SIG-M5 treated with dmso at 0.1 percent for 504 hours (cell line): ENCODE measurements around the gene SNRNP70.
A peak's percentile ranks its signal among the peaks of the same experiment; 100 is the strongest.

ENCODE experiments used
- DNase-seq: peaks from one replicate; lab custom pipeline; 2025; ENCODE audit not compliant: unreplicated experiment; lab: John Stamatoyannopoulos, UW

Gene SNRNP70

DNA sequence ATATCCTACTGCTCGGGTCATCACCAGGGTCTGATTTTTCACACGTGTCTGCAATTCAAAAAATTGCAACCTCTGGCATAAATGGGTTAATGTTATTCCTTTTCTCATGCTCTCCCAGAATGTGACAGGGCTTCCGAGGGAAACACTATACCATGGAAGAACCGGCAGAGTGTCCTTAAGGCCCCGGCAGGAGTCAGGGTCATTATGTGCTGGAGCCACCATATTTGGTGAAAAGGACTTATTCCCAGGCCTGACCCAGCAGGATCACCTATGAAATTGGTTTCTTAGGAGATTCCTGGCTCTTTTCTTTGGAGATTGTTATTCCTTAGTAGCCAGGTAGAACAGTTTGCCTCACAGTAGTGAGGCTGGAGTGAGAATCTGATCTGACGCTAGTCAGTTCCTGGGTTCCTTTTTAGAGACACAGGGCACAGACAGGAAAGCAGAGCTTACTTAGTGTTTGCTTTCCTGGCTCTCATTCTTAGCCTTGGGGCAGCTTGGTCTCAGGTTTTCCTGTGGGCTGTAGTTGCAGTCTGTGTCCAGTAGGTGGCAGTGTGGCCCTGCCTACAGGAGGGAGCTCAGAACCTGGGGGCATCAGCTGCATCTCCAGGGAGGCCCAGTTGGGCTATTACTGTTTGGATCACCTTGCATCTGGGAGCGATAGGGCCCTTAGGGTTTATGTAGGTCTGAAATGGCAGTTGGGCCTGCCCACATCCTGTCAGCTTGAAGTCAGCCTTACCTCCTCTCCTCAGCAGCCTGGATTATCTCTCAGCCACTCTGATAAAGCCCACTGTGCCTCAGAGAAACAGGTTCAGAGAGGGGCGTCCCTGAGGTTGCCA lies 12.4 kb downstream of the SNRNP70 start:
- peak; percentile 82 for DNase-seq

DNA sequence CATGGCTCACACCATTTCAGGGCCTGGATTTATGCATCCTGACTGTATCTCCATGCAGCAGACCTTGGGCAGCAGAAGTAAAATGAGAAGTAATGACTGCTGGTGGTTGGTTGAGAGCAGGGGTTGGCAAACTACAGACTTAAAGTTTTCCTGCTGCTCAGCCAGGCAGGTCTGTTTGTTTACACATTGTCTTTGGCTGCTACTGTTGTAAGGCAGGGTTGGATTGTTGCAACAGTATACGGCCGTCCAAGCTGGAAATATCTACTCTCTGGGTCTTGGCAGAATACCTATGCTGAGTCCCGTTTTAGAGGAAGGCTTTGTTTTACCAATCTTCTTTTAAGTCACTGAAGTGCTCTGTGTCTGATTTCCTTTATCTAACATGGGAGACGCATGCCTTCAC lies 13.5 kb downstream of the SNRNP70 start:
- no peak for DNase-seq

DNA sequence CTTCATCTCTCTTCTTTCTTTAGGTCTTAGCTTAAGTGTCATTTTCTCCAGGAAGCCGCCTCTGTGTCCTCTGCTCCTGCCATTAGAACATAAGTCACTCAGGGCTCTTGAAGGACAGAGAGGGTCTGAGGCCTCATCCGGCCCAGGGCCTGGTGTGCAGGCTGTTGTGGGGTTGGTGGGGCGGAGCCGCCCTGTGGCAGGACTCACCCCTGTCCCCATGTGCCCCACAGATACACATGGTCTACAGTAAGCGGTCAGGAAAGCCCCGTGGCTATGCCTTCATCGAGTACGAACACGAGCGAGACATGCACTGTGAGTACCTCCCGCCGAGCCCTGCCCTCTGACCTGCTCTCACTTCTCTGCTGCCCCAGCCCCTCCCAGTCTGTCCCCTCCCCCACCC lies 15.9 kb downstream of the SNRNP70 start:
- DNase-seq = no peak

DNA sequence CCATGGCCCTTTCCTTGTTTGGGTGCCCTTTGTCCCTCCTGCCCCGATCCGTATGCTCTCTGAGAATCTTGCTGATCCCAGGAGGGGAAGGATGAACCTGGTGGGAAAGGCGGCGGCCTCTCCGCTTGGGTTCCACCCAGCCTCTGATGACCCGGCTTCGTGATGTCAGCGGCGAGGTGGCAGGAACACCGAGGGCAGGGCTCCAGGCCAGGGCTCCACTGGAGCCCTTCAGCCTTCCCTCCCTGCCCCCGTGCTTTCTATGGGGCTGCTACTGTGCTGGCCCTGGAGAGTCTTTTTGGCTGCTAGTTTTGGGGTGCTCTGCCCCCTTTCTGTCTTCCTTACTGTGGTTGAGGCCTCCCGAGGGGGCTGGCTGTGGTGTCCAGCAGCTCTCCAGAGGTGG lies 17.1 kb downstream of the SNRNP70 start:
- no peak for DNase-seq

- DNase-seq = no peak
Measured at GRCh38 chr19:49103331-49104085, 18.3 kb downstream of the SNRNP70 start.

GRCh38 chr19:49104229-49104864 lies 19.1 kb downstream of the SNRNP70 start:
- no peak for DNase-seq

DNA sequence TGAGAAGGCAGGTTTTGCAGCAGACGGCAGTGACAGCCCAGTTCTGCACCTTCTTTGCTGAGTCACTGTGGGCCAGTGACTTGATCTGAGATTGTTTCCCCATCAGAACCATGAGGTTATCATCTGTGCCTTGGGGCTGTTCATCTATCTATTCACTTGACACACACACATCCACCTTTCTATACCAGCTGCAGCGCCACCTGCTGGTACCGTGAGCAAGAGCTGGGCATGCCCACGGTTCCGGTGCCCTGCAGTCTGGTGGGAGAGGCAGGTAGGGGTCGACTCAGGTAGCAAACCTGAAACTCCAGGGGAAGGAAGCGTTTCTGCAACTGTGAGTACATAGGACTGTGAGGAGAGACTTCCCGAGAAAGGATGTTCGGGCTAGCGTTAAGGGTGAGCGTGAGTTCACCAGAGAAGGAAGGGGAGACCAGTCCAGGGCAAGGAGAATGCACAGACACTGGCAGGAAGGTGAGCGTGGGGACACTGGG lies 21.4 kb downstream of the SNRNP70 start:
- DNase-seq = peak; percentile 31

DNA sequence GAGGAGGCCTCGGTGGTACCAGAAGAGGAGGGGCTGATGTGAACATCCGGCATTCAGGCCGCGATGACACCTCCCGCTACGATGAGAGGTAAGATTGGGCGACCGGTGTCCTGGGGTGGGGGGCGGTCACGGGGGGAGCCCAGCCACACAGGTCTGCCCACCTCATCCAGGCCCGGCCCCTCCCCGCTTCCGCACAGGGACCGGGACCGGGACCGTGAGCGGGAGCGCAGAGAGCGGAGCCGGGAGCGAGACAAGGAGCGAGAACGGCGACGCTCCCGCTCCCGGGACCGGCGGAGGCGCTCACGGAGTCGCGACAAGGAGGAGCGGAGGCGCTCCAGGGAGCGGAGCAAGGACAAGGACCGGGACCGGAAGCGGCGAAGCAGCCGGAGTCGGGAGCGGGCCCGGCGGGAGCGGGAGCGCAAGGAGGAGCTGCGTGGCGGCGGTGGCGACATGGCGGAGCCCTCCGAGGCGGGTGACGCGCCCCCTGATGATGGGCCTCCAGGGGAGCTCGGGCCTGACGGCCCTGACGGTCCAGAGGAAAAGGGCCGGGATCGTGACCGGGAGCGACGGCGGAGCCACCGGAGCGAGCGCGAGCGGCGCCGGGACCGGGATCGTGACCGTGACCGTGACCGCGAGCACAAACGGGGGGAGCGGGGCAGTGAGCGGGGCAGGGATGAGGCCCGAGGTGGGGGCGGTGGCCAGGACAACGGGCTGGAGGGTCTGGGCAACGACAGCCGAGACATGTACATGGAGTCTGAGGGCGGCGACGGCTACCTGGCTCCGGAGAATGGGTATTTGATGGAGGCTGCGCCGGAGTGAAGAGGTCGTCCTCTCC lies 22.6 kb downstream of the SNRNP70 start:
- DNase-seq = no peak

DNA sequence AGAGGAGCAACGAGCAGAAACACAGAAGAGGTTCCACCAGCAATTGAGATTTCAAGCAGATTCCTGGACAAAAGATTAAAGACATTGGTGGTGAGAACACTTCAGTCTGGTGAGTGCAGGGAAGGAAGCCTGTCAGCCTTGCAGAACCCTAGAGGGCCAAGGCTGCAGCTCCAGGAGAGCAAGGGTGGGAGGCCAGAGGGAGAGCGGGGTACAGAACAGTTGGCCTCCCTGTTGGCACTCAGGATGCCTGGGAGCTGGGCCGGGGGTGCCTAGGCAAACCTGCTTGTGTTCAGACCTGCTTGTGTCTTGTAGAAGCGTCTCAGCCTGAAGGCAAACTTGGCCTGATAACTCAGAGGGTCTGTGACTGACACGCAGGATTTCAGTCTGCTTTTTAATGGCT lies 23.8 kb downstream of the SNRNP70 start:
- DNase-seq = no peak

DNA sequence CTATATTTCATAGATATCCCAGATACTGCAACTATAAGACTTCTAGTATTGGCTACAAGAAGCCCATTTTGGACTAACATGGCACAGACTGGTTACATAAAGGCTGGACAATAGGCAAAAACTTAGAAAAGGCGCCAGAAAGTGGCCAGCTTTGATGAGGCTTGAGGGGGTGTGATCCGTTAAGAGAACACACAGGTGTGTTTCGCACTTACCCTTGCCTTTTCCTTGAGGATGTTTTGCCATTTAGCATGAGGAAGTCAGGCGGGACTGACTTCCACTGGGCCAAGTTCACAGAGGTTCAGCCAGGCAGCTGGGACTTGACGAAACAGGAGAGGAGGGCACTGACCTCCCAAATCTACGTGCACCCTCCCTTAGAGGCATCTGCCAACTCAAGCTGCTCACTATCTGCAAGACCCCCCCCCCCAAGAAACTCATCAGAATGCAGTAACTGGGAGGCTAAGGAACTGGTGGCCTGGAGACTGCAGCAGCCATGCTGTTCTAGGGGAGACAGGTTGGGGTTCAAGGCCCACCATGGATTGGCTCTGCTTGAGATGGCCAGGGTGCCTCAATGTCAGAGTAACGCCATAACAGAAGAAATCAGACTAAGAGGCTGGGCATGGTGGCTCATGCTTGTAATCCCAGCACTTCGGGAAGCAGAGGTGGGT lies 24.4 kb downstream of the SNRNP70 start:
- no peak for DNase-seq

DNA sequence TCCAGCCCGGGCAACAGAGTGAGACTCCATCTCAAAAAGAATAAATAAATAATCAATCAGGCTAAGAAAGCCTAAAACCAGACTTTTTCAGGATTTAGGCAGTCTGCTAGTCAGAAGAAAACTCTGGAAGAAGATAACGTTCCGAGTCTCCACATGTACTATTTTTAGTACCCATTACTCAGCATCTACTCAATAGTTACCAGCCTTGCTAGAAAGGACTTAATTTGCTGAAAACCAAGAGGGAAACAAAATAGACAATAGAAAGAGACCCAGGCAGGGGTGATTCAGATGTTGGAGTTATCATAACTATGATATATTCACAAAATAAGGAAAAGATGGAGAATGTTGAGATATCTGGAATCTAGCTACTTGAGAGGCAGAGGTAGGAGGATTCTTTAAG lies 25.3 kb downstream of the SNRNP70 start:
- no peak for DNase-seq

DNA sequence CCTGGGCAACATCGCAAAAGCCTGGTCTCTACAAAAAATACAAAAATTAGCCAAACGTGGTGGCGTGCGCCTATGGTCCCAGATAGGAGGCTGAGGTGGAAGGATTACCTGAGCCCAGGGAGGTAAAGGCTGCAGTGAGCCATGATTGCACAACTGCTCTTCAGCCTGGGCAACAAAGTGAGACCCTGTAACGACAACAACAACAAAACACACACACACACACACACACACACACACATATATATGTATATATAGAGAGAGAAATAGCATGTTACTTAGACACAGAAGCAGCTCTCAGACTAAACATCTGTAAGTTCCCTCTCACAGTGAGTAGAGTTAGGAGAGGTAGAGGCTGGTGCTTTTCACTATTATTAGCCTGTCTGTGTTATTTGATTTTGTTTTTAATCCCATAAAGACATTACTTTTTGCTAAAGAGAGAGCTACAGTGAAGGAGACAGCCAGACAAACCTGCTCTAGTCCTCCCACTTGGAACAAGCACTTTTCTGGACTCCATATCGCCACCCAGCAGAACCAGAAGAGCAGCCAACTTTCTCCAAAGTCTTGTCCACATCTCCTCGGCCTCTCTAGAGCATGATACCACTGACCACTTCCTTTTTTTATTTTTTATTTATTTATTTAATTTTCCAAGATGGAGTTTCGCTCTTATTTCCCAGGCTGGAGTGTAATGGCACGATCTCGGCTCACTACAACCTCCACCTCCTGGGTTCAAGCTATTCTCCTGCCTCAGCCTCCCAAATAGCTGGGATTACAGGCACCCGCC lies 26.2 kb downstream of the SNRNP70 start:
- DNase-seq = no peak

GRCh38 chr19:49113762-49114629 lies 28.7 kb downstream of the SNRNP70 start, which contains the start of gene LIN7B:
Gene LIN7B, plus strand, starts transcription at chr19:49114370. Its CDS starts 35 bp downstream, at chr19:49114405.
- DNase-seq = peak; percentile 64

GRCh38 chr19:49114630-49115363 lies 29.5 kb downstream of the SNRNP70 start:
- no peak for DNase-seq

DNA sequence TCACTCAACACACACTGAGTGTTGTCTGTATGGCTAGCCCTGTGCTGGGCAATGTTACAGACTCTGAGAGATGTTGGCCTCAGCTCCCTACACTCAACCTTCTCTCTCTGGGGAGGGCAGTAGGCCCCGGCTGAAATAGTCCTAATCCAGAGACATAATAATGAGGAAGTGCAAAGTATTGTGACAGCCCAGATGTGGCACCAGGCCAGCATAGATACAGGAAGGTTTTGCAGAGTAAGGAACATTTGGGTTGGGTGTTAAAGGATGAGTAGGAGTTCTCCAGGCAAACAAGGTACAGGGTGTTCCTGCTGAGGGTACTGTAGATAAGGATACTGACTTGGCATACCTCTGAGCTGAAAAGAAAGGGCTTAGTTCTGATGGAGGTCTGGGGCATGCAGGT lies 31.3 kb downstream of the SNRNP70 start:
- peak; percentile 70 for DNase-seq

DNA sequence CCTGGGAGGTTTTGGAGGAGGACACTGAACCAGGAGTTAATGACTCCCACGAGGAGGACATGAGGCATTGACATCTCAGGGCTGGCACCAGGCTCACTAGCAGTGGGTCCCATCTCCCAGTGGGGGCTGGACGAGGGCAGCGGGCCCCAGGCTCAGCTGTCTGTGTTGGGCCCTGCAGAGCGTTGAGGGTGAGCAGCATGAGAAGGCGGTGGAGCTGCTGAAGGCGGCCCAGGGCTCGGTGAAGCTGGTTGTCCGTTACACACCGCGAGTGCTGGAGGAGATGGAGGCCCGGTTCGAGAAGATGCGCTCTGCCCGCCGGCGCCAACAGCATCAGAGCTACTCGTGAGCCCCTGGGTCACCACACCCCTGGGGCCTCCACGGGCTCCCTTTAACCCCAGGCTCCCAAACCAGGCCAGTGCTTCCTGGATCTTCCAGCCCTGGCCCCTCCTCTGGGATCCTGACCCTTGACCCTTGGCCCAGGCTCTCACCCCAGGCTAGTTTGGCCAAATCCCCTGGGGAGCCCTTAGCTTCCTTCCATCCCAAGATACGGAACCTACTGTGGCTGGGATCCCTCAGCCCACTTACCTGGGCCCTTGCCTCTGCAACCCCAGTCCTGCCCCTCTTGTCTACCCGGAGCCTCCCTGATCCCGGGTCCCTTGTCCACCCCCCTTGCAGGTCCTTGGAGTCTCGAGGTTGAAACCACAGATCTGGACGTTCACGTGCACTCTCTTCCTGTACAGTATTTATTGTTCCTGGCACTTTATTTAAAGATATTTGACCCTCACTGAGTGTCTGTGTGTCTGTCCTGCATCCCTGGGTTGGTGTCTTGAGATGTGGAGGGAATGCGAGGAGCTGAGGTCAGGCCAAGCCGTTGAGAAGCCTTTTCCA lies 32.7 kb downstream of the SNRNP70 start:
- DNase-seq = no peak
